Stimulated activated CD4-positive, alpha-beta T cell treated with anti-CD3 and anti-CD28 coated beads, Interleukin-12 subunit alpha, Interleukin-12 subunit beta, amount 100 ng/mL, for 24 hours (primary cell): ENCODE results near the gene TBRG4.
A peak's percentile ranks its signal among the peaks of the same experiment; 100 is the strongest.

Source experiments
- DNase-seq, 2 experiments: peaks; one replicate each; pipeline ENCODE4 v3.0.0-alpha.2; 2020; ENCODE audit warnings: low read depth in 2 of 2

The TBRG4 gene

GRCh38 chr7:45143616-45144015 is 32.1 kb upstream of the TBRG4 start:
- no peak for DNase-seq

DNA sequence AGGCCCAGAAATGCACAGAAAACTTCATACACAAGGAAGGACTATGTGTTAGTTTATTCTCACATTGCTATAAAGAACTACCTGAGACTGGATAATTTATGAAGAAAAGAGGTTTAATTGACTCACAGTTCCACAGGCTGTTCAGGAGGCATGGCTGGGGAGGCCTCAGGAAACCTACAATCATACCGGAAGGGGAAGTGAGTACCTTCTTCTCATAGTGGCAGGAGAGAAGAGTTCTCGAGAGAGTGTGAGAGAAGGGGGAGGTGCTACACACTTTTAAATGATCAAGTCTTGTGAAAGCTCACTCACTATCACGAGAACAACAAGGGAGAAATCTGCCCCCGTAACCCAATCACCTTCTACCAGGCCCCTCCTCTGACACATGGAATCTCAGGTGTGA is 29.3 kb upstream of the TBRG4 start:
- no peak for DNase-seq

- DNase-seq = no peak
These were observed 27.2 kb upstream of the TBRG4 start for GRCh38 chr7:45138433-45139267.

- peak; percentile 35 to 57 for DNase-seq
These were observed 24.9 kb upstream of the TBRG4 start for GRCh38 chr7:45136106-45137060.

DNA sequence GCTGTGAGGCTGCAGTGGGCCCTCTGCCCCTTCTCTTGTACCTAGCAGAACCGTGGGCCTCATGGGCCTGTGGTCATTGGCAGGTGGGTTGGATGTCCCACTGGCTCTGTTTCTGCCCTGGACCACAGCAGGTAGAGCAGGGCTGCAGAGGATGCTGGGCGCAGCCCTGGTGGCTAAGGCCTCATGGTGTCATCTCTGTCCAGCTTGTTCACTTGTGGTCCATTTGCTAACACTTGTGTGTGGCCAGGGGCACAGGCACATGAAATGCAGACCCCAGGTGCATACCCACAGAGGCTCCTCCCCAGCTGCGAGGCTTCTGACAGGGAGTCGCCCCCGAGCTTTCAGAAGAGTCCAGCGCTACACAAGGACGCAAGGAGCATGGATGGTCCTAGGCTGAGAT is 22.4 kb upstream of the TBRG4 start:
- DNase-seq = no peak

DNA sequence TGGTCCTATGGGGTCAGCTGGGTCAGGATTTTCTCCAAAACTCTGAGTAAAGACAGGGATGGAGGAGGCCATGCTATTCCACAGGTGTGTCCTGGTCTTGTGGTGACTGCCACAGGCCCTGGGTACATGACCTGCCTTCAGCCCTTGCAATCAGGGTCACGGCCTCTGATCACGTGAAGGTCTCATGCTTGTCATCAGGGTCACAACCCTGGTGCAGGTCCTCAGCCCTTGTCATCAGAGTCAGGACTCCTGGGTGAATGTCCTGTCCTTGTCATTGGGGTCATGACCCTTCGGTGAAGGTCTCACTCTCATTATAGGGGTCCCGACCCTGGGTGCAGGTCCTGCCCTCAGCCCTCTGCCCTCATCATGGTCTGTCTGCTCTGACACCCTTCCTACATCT is 21.9 kb upstream of the TBRG4 start:
- no peak for DNase-seq

DNA sequence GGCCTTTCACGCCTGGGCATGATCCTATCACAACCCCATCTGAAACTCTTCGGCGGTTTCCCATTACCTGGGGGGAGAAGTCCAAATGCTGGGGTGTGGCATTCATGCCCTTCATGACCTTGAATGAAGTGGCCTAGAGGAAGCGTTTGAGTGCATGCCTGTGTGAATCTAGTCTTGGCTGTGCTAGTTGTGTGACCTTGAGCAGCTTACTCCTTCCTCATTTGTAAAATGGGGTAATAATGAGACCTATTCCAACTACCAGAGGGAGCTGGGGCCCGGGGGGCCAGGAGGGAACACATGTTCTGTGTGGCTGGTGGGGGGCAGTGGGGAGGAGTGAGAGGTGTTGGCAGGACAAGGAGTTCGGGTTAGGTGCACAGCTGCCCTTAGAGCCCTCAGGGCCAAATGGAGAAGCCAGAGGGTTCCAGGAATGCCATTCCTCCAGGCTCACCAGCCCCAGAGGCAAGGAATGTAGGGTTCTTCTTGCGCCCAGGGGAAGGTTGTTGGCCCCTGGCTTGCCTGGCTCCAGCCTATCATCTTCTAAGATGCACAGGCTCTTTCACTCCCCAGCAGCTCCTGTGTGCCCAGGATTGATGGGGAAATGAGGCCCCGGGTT is 21.3 kb upstream of the TBRG4 start:
- DNase-seq = no peak

GRCh38 chr7:45131891-45132290 is 20.4 kb upstream of the TBRG4 start:
- DNase-seq = no peak

GRCh38 chr7:45130910-45131309 is 19.4 kb upstream of the TBRG4 start:
- no peak for DNase-seq

- no peak for DNase-seq
These were observed 18.4 kb upstream of the TBRG4 start for GRCh38 chr7:45129906-45130305.

DNA sequence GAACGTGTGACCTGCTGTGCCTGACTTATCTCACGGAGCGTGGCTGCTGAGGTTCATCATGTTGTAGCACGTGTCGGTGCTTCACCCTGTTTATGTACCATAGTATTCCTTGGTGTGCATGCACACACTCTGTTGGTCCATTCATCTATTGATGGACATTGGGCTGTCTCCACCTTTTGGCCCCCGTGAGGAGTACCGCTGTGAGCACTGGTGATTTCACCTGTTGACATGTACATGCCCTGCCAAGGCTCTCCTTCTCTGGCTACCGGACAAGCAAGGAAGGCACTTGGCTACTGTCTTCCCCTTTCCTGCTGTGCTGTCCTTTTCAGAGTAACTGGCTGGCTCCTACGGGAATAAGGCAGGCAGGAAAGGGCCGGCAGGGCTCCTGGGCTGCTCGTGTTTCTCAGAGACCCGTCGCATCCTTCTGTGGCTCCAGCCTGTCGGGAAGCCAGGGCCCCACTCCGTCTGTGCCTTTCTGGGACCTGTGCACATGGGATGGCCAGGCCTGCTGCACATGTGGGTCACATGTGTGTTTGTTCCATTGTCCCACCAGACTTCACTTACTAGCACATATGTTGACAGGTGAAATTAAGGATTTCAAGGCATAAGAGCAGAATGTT is 17.8 kb upstream of the TBRG4 start:
- no peak for DNase-seq

DNA sequence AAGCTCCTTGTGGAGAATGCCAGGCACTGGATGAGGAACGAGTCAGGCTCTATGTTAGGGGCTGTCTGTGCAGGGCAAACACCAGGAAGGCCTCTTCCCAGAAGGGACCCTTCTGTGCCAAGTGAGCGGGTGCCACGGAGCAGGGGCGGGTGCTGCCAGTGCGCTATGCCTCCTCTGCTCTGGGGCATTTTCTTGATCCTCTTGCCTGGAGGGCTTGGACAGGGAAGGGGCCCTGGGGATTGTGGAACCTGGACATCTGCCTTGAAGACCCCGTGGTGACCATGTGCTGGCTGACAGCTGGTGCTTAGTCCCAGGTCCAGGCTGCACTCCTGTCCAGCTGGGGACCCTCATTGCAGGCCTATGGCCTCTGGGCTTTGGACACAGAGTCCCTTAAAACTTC is 15.4 kb upstream of the TBRG4 start:
- DNase-seq = no peak

- no peak for DNase-seq
These were observed 14.7 kb upstream of the TBRG4 start for GRCh38 chr7:45126201-45126600.

DNA sequence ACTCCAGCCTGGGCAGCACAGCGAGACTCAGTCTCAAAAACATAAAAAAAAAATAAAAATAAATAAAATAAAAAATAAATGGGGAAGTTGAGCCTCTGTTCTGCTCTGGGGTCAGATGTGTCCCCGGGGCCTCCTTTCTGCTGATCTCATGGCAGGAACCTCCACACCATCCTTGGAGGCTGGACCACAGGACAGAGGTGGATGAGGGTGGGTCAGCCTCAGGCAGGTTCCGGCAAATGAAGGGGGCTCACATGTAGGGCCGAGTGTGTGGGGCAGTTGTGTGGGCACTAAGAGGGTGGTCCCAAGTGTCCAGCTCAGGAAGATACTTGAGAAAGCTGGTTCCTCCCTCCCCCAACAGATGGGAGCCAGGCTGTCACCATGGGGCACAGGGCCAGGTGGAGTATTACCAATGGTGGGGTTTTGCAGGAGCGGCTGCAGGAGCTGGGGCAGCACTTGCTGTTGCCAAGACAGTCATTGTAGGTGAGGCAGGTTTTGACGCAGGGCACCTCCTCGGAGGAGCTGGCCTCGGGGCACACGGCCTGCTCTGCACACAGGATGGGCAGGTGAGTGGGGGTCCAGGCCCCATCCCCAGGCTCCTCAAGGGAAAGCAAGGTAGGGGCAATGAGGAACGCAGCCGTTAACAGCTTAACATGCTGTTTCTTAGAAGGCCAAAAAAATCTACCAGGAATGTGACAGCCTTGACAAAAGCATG is 13.9 kb upstream of the TBRG4 start:
- DNase-seq = no peak

GRCh38 chr7:45123913-45124710 is 12.6 kb upstream of the TBRG4 start:
- DNase-seq = no peak

GRCh38 chr7:45122975-45123860 is 11.7 kb upstream of the TBRG4 start:
- no peak for DNase-seq

- DNase-seq = no peak
These were observed 8.1 kb upstream of the TBRG4 start for GRCh38 chr7:45119550-45119949.

DNA sequence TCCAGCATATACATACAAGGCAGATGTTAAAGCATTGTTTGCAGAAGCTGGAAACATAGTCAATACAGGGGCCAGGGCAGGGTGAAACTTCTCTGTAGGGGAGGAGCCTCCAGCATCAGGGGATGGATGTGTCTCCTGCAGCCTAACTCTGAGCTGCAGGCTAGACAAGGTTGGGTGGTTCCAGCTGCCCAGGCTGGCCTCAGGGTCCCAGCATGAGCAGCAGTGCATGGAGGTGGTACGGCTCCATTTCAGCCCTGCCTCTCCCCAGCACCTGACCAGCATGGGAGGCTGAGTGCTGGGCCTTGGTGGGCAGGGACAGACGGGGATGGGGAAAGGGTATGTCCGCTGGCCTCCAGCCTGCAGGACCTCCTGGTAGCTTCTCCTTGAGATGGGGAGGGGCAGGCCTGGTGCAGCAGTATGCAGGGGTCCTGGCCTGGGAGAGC is 7.4 kb upstream of the TBRG4 start:
- no peak for DNase-seq

DNA sequence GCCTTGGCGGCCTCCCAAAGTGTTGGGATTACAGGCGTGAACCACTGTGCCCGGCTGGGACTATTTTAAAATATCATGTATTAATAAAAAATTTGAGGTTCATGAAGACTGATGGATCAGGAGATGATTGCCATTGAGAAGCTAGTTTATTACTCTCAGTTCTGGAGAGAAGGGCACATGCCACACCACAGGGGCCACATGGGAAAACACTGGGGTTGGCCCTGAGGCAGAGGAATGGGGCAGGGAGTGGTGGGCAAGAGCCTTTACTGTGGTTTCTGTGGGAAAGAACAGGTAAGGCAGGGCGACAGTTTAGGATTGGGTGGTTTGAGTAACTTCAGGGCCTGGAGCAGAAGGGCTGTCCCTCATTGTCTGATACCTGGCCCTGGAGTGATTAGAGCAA is 6.8 kb upstream of the TBRG4 start:
- DNase-seq = no peak
